ENCODE measurements around the gene ULK2.

DNA sequence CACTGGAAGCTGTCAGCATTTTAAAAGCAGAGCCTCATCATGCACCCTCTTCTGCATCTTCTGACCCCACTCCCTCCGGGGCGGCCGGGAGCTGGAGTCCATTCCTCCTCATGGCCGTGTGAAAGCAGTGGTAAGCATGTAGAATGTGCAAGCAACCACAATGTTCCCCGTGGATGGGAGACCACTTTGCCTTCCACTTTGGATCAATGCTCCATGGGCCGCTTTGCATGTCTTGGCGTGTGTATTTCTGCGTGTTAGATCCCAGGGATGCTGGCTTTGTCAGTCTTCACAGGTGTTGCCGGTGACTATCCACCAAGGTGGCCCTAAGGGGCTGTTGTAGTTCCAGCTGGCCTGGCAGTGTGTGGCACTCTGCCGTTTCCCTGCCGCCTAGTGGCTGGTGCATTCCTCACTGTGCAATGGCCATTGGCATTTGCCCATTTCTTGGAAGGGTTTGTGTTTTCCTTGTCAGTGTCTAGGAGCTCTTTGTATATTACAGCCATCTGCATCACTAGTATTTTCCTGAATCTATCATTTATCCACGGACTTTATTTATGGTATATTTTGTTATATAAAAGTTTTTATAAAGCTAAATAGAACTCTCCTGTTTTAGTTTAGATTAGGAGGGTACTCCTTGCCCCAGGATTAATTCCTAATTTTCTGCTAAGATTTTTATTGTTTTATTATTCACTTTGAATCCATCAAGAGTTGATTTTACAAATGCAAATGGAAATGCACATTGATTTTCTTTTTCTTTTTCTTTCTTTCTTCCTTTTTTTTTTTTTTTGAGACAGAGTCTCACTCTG is 113.9 kb downstream of the ULK2 start:
- TF ChIP-seq YY1 (IDR thresholded peaks at IDR 0.05; ENCODE audit: insufficient read depth, insufficient read length) = no peak
- TF ChIP-seq ZNF274 (IDR thresholded peaks at IDR 0.05; ENCODE audit: low read depth, low read length) = no peak
- TF ChIP-seq SUZ12 (IDR thresholded peaks at IDR 0.05; ENCODE audit: extremely low read depth, insufficient read depth, insufficient read length) = no peak
